GM23248 (cell line): Measurements from ENCODE around the gene PTER.
A peak's percentile ranks its signal among the peaks of the same experiment; 100 is the strongest.

Experiments used
- EZH2 ChIP-seq: fragments of 200-600 bp; sonication (generic); IDR thresholded peaks from 2 replicates; pipeline ENCODE4 v1.6.1; 2018; ENCODE audit warnings: antibody characterized with exemption, mild to moderate bottlenecking; ENCODE audit not compliant: insufficient read depth, poor library complexity, severe bottlenecking
- EZH2phosphoT487 ChIP-seq: fragments of 200-600 bp; sonication (generic); IDR thresholded peaks from 2 replicates; pipeline ENCODE4 v1.6.1; 2018; ENCODE audit warnings: antibody characterized with exemption, moderate library complexity, mild to moderate bottlenecking, low read depth; ENCODE audit not compliant: insufficient read depth

DNA sequence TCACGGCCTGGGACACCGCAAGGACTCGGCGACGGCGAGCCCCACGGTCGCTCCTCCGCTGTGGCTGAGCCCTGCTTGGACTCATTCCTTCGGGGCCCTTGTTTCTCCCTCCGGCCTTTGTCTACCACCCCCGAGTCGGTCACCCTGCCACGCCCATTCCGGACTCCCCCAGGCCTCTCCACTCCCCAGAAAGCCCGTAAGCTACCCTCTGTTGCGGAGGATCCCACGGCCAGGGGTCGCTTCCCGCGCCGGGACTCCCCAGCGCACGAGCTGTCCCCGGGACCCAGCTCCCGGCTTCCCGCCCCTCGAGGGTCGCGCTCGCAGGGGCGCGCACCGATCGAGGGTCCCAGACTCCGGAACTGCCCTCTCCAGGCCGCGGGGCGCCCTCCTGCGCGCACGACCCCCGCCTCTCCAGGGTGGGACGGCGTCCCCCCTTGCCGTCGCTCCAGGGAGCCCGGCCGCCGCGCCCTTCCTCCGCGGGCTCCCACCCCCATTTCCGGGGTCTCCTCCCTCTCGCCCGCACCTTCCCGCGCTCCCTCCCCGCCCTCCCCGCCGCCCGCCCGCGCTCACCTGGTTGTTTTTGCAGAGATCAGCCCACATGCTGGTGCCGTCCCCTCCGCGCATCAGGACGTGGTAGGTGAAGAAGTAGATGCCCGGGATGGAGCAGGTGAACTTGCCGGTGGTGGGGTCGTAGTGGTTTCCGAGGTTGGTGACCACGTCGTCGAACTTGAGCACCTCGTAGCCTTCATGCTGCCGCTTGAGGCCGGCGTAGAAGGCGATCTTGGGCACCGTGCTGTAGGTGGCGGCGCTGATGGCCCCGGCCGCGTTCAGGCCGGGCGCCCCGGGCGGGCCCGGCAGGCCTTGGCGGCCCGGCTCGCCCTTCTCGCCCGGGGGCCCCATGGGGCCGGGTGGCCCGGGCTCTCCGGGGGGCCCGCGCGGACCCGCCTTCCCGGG lies 83.4 kb downstream of the PTER start:
- peak; percentile 63 for TF ChIP-seq EZH2
- no peak for TF ChIP-seq EZH2phosphoT487
